Cortex of kidney (tissue), 1 donor: ENCODE results near the gene RPH3AL.
"Not testable (repeated sequence)": the region's sequence is repeated elsewhere in the genome, so short reads cannot be mapped to it uniquely, and the experiment has no call there.

Source experiments
- DNase-seq: peaks from one replicate; lab custom pipeline; 2025; lab: John Stamatoyannopoulos, UW

The RPH3AL gene

DNA sequence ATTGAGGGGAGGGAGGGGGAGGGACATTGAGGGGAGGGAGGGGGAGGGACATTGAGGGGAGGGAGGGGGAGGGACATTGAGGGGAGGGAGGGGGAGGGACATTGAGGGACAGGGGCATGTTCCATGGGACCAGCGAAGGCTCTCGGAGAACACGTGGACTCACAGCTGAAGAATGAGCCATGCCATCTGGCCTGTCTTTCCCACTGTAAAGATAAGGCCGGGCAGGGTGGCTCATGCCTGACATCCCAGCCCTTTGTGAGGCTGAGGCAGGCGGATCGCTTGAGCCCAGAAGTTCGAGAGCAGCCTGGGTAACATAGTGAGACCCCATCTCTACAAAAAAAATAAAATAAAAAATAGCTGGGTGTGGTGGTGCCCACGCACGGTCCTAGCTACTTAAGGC, 32.5 kb downstream of the RPH3AL start:
- DNase-seq, result no peak

- DNase-seq, result no peak
Observed at GRCh38 chr17:319266-319665, 33.3 kb downstream of the RPH3AL start.

- DNase-seq, result not testable (repeated sequence)
Observed at GRCh38 chr17:317070-317469, 35.5 kb downstream of the RPH3AL start.

DNA sequence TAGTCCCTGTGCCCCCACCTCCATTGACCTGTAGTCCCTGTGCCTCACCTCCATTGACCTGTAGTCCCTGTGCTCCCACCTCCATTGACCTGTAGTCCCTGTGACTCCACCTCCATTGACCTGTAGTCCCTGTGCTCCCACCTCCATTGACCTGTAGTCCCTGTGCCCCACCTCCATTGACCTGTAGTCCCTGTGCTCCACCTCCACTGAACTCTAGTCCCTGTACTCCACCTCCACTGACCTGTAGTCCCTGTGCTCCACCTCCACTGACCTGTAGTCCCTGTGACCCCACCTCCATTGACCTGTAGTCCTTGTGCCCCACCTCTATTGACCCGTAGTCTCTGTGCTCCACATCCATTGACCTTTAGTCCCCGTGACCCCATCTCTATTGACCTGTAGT, 37.2 kb downstream of the RPH3AL start:
- DNase-seq, result not testable (repeated sequence)

- DNase-seq, result not testable (repeated sequence)
Observed at GRCh38 chr17:314614-314944, 38.0 kb downstream of the RPH3AL start.

- no peak for DNase-seq
Observed at GRCh38 chr17:313911-314613, 38.5 kb downstream of the RPH3AL start.

- no peak for DNase-seq
Observed at GRCh38 chr17:313231-313630, 39.4 kb downstream of the RPH3AL start.

DNA sequence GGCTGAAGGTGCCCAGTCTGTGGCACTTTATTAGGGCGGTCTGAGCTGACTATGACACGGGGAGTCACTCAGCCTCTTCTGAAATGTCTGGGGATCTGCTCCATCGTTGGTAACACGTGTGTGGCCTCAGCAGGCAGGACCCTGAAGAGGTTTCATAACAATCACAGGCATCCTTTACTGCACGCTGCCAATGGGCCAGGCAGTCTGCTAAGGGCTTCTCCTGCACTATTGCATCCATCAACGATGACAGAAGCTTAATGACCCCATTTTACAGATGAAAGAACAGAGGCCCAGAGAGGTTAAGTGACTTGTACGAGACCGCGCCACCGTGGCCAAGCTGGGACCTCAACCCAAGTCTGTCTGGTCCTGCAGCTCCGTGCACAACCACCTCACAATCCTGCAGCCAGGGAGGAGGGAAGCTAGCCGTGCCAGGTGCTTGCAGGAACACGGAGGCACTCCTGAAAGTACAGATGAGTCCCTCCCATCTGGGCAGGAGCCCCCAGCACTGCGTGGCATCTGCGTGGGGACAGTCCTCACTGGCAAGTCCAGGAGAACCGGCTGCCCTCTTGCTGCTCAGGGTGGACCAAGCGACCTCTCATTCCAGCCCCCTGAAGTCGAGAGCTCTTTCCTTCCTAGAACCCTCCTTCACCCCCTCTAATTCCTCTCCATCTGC, 40.0 kb downstream of the RPH3AL start:
- DNase-seq, result no peak

DNA sequence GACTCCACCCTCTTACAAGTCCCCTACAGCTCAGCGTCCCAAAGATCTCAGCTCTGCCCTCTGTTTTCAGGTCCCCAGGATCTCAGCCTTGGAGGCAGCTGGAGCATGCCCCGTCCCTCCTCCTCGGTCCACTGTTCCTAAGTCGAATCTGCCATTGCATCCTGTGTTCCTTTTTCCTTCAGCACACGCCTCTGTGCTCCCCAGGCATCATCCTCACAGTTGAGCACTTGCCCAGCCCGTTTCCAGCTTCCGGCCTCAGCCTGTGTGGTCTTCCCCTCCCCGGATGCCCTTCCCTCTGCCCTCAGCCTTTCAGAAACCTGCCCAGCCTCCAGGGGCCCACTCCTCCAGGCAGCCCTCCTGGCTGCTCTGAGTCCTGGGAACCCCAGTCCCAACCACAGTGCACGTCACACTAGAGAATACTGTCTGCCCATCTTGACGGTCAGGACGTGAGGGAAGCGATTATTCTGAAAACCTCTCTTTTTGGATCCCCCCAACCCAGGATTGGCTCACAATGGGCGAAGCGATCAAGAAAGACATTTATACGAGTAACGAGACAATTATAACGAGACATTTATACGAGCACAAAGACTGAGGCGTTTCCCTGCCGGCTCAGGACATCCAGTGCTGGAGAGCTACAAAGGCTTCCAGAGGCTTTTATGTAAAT, 41.4 kb downstream of the RPH3AL start:
- no peak for DNase-seq

DNA sequence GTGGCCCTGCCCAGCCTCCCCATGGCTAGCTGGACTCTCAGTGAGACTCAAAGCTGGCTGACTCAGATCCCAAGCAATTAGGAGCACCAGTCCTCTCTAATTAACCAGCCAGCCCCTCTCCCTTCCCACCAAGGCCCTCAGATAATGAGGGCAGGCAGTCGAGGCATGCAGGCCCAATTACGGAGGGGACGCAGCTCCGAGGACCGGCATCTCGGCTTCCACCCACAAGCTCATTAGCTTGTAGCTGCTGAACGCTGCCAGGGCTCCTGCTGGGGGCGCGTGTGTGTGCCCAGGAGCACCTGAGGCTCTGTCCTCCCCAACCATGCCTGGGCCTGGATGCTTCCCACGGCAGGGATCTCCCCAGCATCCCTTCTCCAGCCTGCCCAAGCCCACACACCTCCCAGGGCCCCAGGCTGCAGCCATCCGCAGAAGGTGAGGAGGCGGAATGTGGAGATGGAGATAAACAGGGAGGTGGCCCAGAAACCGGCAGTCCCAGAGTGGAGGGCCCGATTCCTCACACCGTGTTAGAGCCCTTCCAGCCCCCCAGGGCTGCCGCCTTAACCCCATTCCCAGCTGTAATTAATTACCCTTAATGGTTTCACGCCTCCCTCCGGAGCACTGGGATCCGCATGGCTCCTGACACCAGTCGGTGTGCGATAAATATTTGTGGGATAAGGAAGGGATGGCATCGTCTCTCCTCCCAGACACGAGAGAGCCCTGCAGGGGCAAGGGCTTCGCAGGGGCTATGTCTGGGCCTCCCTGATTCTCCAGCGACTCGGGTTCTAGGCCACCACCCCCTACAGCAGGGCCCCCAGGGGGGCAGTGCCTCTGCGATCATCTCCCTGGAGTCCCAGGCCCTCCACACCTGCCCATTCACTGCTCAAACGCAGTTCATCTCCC, 42.2 kb downstream of the RPH3AL start:
- DNase-seq, result no peak

- no peak for DNase-seq
Observed at GRCh38 chr17:309361-309888, 43.2 kb downstream of the RPH3AL start.

GRCh38 chr17:307741-308507, 44.7 kb downstream of the RPH3AL start:
- no peak for DNase-seq

GRCh38 chr17:307295-307691, 45.3 kb downstream of the RPH3AL start:
- DNase-seq, result no peak

DNA sequence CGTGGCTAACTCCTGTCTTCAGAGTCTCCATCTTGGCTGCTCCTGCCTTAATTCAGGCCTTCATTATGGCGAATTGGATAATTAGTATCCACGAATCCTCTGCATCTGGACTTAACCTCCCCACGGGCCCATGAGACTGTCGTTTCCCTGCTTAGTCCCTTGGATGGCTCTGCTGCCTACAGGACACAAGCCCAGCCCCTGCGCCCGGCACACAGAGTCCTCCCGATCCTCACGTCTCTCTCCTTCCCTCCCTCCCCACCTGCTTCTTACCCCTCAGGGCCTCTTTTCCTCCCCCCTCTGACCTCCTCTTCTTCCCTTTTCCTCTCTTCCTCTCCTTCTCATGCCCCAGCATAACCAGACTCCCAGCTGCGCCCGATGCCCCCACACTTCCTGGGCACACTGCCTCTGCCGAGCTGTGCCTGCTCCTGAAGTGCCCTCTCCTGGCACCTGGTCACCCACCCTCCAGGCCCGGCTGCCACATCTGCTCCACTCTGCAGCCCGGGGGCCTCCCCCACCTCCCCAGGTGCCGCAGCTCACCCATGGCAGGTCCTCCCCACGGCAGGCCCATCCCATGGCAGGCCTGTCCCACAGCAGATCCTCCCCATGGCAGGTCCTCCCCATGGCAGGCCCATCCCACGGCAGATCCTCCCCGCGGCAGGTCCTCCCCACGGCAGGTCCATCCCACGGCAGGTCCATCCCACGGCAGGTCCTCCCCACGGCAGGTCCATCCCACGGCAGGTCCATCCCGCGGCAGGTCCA, 45.9 kb downstream of the RPH3AL start:
- DNase-seq, result no peak

- no peak for DNase-seq
Observed at GRCh38 chr17:306116-306515, 46.5 kb downstream of the RPH3AL start.

- DNase-seq, result no peak
Observed at GRCh38 chr17:305090-305976, 47.3 kb downstream of the RPH3AL start.

DNA sequence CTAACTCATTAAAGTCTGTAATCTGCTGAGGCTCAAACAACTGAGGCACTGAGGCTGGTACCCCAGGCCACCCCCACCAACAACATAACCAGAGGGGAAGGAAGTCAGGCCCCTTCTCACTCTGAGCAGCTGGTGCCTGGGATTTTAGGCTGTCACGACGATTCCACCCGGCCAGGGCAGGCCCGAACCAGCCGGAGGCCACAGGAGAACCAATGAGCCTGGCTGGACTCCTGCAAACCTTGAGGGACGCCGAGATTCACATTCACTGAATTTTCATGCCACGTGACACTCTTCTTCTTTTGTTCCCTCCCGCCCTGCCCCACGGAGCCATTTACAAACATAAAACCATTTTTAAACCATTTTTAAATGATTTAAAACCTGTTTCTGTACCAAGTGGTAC, 48.1 kb downstream of the RPH3AL start:
- DNase-seq, result no peak

- DNase-seq, result no peak
Observed at GRCh38 chr17:303168-303567, 49.4 kb downstream of the RPH3AL start.

DNA sequence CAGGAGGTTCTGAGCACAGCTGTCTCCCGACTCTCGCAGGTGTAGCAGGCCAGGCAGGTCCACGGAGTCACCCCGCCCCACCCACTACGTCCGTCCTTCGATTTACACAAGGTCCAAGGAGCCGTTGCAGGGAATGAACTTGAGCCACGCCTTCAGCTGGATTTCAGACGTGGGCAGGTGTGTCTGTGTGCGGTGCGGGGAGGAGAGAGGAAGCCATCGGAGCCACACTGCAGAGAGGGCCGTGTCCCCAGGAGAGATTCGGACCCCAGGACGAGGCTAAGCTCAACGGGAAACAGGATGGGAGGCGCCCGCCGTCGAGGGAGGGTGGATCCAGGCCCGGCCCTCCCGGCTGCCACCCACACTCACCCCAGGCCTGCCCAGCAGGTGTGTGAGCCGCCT, 50.3 kb downstream of the RPH3AL start:
- no peak for DNase-seq
